Erythroblast (primary cell): ENCODE results near the gene PADI2.

Experiments
- GATA1 ChIP-seq: IDR thresholded peaks from 2 replicates; pipeline ENCODE4 v1.6.1; 2011; ENCODE audit warnings: low read depth, mild to moderate bottlenecking, control low read depth, low read length, moderate library complexity
- POLR2A ChIP-seq: IDR thresholded peaks from 2 replicates; pipeline ENCODE4 v1.6.1; 2011; ENCODE audit warnings: mild to moderate bottlenecking, low read length

DNA sequence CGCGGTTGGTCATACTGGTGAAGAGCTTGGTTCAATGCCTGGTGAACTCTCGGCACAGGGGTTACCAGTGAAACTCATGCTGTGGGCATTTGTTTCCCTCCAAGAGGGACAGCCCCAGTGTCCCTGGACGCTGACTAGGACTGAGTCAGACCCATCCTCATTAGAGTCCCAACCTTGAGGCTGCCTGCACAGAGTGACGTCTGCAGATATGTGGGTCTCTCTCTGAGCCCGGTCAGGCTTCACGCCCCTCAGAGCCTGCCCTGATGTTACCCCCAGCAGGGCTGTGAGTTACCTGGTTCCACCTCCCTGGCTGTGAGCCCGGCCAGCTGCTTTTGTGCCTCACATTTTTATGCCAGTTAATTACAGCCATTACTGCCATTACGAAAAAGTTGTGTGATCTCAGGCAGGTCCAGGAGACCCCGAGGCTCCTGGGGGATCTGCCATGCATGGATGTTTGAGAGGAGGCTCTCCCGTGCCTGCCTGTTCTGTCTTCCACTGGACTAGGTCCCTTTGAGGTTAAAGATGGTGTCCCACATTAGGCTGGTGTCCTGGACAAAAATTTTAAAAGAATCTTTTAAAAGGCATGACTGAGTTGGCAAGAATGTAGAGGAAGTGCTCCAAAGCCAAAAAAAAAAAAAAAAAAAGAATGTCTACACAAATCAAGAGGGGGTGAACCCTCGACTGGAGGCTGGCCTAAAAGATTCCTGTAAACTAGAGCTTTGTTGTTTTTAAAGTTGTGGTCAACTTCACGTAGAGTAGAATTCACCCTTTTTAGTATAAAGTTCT, 49.0 kb upstream of the PADI2 start:
- TF ChIP-seq POLR2A, result no peak
- TF ChIP-seq GATA1, result no peak
